NCI-H524 (cell line): ENCODE data around the gene MRPL21.
A peak's percentile ranks its signal among the peaks of the same experiment; 100 is the strongest.
"Not testable (repeated sequence)": the region's sequence is repeated elsewhere in the genome, so short reads cannot be mapped to it uniquely, and the experiment has no call there.

Experiments used
- DNase-seq, 2 experiments: peaks; one replicate each; lab custom pipeline; 2025; lab: John Stamatoyannopoulos, UW

MRPL21 gene

GRCh38 chr11:68911731-68912130 is 8.1 kb upstream of the MRPL21 start:
- no peak for DNase-seq

- DNase-seq, result no peak
These were observed 7.3 kb upstream of the MRPL21 start for GRCh38 chr11:68910965-68911364.

DNA sequence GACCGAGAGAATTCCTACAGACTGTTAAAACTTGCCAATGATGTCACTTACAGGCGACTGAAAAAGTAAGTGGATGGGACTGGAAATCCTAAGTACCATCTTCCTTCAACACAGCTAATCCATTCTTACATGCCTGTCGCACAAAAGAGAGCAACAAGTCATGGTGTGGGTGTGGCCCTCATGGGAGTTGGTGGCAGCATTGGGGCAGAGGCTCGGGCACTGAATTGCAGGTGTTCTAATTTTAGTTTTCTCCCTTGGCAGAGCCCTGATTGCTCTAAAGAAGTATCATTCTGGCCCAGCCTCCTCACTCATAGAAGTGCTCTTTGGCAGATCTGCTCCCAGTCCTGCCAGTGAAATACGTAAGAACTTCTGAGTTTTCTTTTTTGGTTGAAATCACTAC is 4.6 kb upstream of the MRPL21 start:
- DNase-seq, result no peak

- no peak for DNase-seq
These were observed 2.1 kb upstream of the MRPL21 start for GRCh38 chr11:68905421-68906360.

DNA sequence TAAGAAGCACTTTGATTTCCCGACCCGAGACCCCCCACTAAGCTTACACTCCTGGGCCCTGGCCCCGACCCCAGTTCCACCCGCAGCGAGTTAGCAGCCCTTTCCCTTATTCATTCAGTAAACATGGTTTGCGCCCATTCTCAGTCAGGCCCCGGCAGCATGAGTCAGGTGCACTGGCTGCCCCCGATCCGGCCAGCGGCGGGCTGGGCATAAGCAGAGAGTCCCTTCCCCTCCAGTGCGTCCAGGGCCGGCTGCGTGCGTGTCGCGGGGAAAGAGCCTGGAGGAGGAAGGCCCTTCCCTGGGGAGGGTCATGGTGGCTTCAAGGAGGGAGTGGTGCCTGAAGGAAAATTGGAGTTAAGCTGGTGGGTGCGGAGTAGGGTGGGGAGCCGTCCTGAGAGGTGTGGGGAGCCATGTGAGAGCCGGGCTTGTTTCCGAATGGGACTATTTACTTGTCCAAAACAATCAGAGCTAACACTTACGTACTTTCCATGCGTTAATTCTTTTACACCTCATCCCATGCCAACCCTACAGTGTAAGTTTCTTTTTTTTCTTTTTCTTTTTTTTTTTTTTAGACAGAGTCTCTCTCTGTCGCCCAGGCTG is 716 bp upstream of the MRPL21 start:
- DNase-seq, result peak in 1 of 2 experiments; percentile 36

DNA sequence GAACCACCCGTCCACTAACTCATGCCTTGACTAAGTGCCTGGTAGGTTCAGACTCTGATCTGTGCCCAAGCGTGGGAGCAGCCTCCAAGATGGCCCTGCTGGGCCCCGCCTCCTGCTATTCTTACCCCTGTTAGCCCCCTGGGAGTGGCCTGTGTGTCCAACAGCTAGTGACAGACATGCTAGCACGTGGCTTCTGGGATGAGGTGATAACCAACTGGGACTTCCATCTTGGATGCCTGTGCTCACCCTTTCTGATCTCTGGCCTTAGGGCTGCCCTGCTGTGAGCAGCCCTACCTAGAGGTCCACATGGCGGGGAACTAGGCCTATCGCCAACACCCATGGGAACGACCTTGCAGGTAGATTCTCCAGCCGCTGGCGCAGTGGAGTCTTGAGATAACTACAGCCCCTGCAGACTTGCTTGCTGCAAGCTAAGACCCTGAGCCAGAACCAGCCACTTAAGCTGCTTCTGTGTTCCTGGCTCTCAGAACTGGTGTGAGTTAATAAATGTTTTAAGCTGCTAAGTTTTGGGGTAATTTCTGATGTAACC is 2.7 kb downstream of the MRPL21 start:
- no peak for DNase-seq

GRCh38 chr11:68897441-68897840 is 6.2 kb downstream of the MRPL21 start:
- no peak for DNase-seq

DNA sequence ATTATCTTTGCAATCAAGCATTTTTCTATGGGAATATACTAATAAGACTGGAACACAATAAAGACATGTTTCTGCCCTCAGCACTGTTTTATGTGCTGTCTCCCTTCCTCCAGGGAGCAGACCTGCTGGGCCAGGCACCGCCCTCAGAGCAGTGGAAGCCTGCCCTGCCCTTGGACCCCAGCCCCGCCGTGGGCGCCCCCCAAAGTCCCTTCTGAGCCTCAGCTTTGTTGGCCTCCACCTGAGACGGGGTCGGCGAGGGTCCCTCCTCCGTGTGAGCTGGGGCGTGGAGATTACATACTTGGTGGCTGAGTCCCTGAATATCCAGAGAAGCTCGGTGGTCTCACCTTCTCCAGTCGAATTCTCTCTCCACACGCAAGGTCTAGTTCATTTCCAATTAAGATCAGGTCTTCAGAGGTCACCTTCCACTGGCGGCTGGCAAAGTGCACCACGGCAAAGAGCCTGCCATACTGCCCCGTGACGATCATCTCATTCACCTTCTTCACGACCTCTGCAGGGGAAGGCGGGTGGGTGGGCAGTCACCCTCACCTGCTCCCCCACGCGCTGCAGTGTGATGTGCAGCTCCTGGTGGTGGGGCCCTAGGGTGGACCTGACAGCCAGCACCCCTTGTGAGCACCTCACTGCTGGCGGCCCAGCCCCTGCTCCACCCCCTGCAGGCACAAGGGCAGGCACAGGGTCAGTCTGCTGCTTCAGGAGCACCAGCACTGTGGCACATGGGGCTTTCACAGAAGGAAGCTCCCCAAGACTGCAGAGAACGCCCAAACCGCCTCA is 7.3 kb downstream of the MRPL21 start:
- DNase-seq, result no peak

- DNase-seq, result no peak
These were observed 10.3 kb downstream of the MRPL21 start for GRCh38 chr11:68893282-68893681.

GRCh38 chr11:68892576-68892975 is 11.1 kb downstream of the MRPL21 start:
- DNase-seq, result no peak

GRCh38 chr11:68891351-68891948 is 12.2 kb downstream of the MRPL21 start:
- no peak for DNase-seq

DNA sequence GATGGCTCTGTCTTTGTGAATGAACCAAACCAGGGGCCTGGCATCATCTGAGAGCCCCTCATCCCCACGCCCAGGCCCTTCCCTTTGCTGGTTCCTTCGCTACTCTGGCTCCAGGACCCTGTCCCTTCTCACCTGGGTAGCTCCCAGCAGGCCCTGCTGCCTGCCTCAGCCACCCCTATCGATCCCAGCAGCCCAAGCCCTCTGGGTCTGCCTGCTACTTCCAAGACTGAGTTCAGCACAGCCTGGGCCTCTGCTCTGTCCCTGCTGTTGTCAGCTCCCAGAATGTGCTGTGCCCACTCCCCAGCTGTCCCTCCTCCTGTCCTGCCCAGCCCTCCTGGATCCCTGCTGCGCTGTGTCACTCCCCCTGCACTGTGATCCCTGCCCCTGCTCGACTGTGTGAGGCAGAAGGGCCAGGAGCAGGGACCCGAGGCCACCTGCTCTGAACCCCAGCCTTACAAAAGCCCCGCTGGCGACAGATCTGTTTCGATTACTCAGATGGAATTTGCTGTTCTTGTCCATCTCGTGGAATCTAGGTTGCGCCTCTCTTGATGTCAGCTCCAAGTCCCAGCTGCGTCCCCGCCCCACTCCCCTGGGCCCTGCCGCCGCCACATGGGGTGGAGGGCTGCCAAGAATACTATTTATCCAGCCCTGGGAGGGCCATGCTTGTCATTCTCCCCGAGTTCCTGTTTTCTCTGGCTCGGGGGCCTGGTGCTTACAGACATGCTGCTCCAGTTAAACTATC is 13.0 kb downstream of the MRPL21 start:
- no peak for DNase-seq

DNA sequence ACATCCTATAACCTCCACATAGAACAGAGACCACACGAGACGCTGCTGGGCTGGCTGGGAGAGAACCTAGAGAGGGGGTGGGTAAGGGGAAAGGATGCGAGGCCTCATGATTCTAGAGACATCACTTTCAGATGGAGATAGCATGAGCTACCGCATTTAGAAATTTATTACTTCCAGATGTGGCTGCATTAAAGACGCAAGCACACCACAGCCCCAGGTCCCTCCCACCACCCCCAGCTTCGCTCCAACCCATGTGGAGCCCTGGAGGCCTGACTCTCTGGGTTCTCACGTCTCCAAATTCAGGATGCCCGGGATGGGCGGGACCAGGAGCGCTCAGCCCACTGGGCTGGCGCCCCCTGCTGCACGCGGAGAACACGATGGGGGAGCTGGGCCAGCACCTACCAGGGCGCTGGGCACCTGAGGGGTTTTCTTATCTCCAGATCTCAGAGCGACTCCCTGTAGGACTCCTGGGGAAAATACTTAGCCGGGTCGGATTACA is 13.6 kb downstream of the MRPL21 start:
- DNase-seq, result no peak

DNA sequence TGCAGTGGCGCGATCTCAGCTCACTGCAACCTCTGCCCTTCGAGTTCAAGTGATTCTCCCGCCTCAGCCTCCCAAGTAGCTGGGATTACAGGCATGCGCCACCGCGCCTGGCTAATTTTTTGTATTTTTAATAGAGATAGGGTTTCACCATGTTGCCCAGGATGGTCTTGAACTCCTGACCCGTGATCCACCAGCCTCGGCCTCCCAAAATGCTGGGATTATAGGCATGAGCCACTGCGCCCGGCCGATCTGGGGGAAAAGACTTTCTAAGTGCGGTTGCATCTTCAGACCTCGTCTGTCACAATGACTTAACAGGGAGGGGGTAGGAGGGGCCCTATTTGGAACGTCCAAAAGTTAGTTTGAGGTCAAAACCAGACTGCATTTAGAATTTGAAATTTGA is 18.8 kb downstream of the MRPL21 start:
- DNase-seq, result not testable (repeated sequence)

DNA sequence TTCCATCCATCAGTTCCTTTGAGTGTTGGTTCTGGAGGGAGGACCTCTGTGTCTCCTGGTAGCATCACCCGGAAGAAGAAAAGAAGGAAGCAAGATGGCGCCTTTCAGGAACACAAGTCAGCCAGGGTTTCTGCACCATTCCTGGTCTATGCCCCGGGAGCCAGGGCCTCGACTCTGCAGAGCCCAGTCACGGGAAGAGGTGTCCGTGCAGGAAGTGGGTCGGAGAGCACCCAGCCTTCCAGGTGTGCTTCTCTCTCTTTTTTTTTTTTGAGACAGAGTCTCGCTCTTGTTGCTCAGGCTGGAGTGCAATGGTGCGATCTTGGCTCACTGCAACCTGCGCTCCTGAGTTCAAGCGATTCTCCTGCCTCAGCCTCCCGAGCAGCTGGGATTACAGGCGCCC is 21.2 kb downstream of the MRPL21 start:
- no peak for DNase-seq

- DNase-seq, result no peak
These were observed 22.3 kb downstream of the MRPL21 start for GRCh38 chr11:68881320-68881719.

GRCh38 chr11:68880851-68881250 is 22.8 kb downstream of the MRPL21 start:
- no peak for DNase-seq

DNA sequence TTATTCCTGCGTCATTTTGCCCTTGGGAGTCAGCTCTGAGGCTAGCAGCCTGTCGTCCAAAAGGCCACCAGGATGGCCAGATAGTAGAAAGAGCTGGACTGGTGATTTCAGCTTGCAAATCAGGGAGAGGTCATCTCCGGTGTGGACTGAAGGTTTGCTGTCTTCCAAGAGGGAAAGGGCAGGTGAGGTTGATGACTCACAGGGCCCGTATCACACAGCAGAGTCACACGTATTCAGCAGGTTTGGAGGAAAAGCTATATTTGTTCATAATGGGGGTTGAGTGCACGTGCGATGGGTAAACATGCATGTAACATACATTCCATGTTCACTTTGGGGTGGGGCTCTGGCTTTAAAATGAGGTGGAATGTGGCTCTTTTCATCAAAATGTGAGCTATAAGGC is 25.6 kb downstream of the MRPL21 start:
- no peak for DNase-seq

DNA sequence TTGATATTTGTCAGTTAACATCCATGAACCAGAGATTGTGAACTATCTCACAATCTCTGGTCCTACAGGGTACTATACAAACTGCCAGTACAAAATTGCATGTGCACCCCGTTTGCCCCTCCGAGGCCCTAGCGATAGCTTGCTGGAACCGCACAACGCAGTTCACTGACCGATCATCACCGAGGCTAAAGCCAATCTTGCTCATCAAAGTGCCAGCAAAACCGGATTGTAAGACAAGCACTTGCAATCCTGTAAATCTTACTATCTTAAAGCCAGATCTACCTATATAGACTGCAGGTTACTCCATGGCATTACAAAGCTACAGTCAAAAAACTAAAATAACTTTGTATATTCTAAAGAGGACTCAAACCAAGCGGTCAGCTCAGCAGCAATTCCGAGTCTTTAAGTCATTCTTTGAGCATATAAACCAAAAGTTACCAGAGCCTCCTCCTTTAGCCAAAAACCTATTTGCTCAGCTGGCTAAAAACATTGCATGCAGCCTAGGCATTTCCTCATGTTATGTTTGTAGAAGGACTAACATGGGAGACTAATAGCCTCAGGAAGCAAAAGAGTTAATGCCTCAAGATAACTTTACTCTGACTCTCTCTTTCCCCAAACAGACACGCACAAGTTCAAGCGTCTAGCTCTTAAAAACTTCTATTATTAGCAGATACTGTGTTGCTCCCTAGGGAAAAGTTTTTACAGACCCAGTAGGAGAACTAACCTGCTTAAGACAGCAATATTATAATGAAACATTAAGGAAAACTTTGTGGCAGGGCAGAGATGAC is 31.2 kb downstream of the MRPL21 start:
- DNase-seq, result no peak

DNA sequence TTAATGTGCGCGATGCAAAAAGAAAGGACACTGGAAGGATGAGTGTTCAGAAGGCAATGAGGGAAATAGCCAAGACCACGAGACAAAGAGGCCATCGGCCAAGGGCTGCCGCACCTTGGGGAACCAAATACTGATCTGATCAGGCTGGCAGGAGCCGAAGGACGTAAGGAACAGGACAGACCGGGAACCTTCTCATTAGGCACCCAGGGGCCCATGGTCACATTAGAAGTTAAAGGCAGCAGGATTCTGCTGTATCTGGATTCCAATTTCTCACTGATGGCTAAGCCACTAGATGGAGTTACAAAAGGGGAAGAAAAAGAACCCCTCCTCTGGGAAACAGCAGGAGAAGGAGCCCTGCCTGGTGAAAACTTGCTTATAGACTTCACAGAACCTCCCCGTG is 33.2 kb downstream of the MRPL21 start:
- DNase-seq, result peak; percentile 22 to 39
